Thymus (tissue), 11 donors: Measurements from ENCODE around the gene ZNF658. TPM values are rescaled to one million over a fixed set of nuclear protein-coding genes. Genes with fewer than 3 reads are reported as not detected.
"Not testable (repeated sequence)": the region's sequence is repeated elsewhere in the genome, so short reads cannot be mapped to it uniquely, and the experiment has no call there.

Experiments used
- DNase-seq, 9 donors: peaks; one replicate each; pipeline ENCODE4 v3.0.0-alpha.2; 2013; ENCODE audit warnings: low spot score in 9 of 9, low read depth in 6 of 9, missing footprints in 1 of 9
- H3K27ac ChIP-seq, 2 donors: one replicate each; pipeline ENCODE4 v1.5.1; 2013; ENCODE audit warnings: control low read depth in 1 of 2, low read depth in 1 of 2, low read length in 1 of 2, mild to moderate bottlenecking in 1 of 2, moderate library complexity in 1 of 2
- H3K27me3 ChIP-seq, 2 donors: one replicate each; pipeline ENCODE4 v1.5.1; 2013; ENCODE audit warnings: low read length in 1 of 2; ENCODE audit not compliant: control insufficient read depth in 2 of 2, insufficient read depth in 1 of 2
- H3K36me3 ChIP-seq, 2 donors: one replicate each; pipeline ENCODE4 v1.5.1; 2013; ENCODE audit warnings: low read length in 1 of 2, mild to moderate bottlenecking in 1 of 2, moderate library complexity in 1 of 2; ENCODE audit not compliant: control insufficient read depth in 2 of 2, insufficient read depth in 2 of 2
- H3K4me1 ChIP-seq, 2 donors: one replicate each; pipeline ENCODE4 v1.5.1; 2013; ENCODE audit warnings: low read length in 2 of 2; ENCODE audit not compliant: control insufficient read depth in 2 of 2, insufficient read depth in 2 of 2
- H3K4me3 ChIP-seq, 2 donors: one replicate each; pipeline ENCODE4 v1.5.1; 2013; ENCODE audit warnings: low read length in 2 of 2, control low read depth in 1 of 2, mild to moderate bottlenecking in 1 of 2
- H3K9me3 ChIP-seq, 2 donors: one replicate each; pipeline ENCODE4 v1.5.1; 2013; ENCODE audit warnings: low read length in 1 of 2, mild to moderate bottlenecking in 1 of 2; ENCODE audit not compliant: control insufficient read depth in 2 of 2, insufficient read depth in 1 of 2
- WGBS: extraction: QIAGEN DNeasy Blood & Tissue Kit; methylation state at CpG from one replicate; pipeline ENCODE4 v1.1.7; 2013; 5-methylcytosine and 5-hydroxymethylcytosine counted together
- polyA plus RNA-seq: library from polyadenylated mRNA; stranded (reverse); fragments of 200-250 nt; gene quantifications from one replicate; pipeline ENCODE4 v1.2.3, GENCODE V29; 2013
- total RNA-seq: library from RNA; stranded (reverse); fragments of 120-200 nt; gene quantifications from one replicate; pipeline ENCODE4 v1.2.4, GENCODE V29; 2013
- donor health status: healthy.

Gene ZNF658
- total and polyA plus RNA-seq, 2 donors = 3.6 to 7.2 TPM

DNA sequence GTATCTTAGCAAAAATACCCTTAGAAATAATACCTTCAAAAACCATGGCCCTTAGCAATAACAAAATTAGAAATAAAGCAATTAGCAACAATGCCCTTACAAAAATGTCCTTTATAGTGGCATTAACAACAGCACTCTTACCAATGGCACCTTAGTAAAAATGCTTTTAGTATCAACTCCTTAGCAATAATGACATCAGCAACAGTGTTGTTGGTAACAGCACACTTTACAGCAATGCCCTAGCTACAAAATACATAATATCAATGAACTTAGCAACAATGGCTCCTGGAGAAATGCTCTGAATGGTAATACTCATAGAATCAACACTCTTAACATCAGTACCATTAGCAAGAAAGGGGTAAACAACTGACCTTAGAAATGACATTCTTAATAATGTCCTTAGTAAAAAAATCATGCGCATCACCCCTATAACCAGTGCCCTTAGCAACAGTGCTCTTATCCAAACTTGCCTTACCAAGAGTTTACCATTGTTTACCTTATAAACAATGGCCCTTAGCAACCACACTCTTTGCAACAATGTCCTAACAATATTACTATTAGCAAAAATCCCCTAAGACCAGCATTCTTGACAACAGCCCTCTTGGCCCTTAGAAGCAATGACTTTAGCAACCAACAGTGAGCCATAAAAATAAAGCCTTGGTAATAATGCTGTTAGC, 35.8 kb downstream of the ZNF658 start:
- WGBS = no CpG with 5 or more reads among the region's 1 CpG
- H3K27ac ChIP-seq, H3K9me3 ChIP-seq, H3K4me1 ChIP-seq, DNase-seq, H3K36me3 ChIP-seq, H3K4me3 ChIP-seq, H3K27me3 ChIP-seq: not testable (repeated sequence)

DNA sequence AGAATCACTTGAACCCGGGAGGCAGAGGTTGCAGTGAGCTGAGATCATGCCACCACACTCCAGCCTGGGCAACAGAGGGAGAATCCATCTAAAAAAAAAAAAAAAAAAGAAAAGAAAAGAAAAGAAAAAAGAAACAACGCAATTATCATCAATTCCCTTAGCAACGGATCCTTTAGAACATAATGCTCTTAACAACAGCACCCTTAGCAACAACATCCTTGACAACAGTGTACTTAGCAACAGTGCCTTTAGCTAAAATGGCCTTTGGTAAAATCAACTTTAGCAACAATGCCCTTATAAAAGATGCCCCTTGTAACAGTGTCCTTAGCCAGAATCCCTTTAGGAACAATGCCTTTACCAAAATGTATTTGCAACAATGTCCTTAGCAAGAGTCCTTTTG, 37.1 kb downstream of the ZNF658 start:
- not testable (repeated sequence) for H3K27ac ChIP-seq, H3K4me1 ChIP-seq, H3K27me3 ChIP-seq, H3K36me3 ChIP-seq, DNase-seq, H3K4me3 ChIP-seq, H3K9me3 ChIP-seq
- WGBS = 91% methylated on average over 3 of the region's 3 CpGs

DNA sequence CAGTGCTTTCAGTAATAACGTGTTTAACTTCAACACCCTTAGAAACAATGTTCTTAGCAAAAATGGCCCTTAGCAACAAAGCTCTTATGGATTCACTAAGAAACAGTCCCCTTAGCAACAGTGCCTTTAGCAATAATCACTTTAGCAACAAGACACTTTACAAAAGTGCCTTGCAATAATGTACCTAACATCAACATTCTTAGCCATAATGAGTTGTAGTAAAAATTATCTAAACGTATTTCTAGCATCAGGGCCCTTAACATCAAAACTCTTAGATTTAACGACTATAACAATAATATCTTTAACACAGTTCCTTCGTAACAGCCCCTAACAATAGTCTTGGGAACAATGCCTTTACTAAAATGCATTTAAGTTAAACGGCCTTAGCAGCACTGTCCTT, 37.8 kb downstream of the ZNF658 start:
- H3K9me3 ChIP-seq, H3K4me1 ChIP-seq, H3K27me3 ChIP-seq, H3K36me3 ChIP-seq, H3K4me3 ChIP-seq, DNase-seq, H3K27ac ChIP-seq: not testable (repeated sequence)
- 93% methylated on average over 4 of the region's 5 CpGs for WGBS

DNA sequence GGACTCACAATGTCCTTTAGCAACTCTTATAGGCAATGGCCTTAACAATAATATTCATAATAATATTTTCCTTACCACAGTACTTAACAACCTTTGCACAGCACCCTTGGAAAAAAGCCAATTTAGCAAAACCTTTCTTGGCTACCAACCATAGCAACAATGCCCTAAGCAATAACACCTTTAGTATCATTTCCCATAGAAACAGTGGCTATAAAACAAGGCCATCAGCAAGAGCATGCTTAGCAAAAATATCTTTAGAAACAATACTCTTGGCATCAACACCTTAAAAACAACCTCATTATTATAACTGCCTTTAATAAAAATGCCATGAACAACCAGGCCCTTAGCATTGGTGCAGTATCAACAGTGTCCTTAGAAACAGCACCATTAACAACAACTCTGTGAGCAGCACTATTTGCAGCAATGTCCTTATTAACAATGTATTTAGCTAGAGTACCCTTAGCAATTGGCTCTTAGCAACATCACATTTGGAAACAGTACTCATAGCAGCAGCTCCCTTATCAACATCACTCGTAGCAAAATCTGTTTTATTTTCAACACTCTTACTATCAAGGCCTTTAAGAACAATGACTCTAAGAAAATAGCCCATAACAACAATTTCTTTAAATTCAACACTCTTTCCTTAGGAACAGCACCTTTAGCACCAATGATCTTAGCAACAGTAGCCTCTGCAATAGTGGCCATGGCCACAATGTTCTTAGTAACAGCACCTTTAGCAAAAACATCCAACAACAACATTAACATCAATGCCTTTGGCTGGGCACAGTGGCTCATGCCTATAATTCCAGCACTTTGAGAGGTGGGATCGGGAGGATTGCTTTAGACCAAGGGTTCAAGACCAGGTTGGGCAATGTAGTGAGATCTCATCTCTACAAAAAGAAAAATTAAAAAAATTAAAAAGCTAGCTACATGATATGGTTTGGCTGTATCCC, 39.6 kb downstream of the ZNF658 start:
- H3K27ac ChIP-seq, H3K36me3 ChIP-seq, H3K4me1 ChIP-seq, DNase-seq, H3K27me3 ChIP-seq, H3K9me3 ChIP-seq, H3K4me3 ChIP-seq: not testable (repeated sequence)
- whole genome bisulfite sequencing = 67% methylated on average over 1 of the region's 2 CpGs

DNA sequence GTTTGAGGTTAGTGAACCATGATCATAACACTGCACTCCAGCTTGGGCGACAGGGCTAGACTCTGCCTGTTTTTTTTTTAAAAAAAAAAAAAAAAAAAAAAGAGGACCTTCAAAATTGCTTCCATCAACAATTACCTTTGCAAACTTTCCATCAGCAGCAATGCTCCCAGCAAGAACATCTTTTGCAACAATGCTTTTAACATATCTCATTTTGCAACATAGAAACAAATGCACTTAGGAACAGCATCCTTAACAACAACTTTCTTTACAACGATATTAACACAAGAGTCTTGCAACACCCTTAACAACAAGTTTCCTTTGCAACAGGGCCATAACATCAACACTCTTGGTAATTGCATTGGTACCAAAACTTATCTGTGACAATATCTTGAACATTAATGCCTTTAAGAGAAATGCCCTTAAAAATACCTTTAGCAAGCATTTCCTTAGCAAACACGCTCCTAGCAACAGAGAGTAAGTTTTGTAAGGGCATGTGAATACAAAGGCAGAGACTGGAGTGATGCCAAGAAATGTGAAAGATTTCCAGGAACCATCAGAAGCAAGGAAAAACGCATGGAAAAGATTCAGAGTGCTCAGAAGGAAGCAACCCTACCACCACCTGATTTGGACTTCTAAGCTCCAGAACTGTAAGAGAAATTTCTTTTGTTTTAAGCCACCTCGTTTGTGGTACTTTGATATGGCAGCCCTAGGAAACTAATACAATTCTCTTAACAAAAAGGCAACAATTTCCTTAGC, 42.1 kb downstream of the ZNF658 start:
- H3K9me3 ChIP-seq, H3K4me1 ChIP-seq, H3K36me3 ChIP-seq, DNase-seq, H3K4me3 ChIP-seq, H3K27me3 ChIP-seq, H3K27ac ChIP-seq: not testable (repeated sequence)
- 80% methylated on average over 5 of the region's 5 CpGs for WGBS

DNA sequence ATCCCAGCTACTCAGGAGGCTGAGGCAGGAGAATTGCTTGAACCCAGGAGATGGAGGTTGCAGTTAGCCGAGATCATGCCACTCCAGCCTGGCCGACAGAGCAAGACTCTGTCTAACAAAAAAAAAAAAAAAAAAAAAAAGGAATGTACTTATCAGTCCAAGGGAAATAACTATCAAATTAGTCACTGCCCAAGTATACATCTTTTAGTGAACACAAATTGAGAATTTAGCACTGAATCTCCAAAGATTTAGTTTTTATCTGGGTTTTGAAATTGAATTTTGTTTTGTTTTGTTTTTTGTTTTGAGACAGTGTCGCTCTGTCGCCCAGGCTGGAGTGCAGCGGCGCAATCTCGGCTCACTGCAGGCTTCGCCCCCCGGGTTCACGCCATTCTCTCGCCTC, 52.1 kb downstream of the ZNF658 start:
- not testable (repeated sequence) for DNase-seq, H3K27ac ChIP-seq, H3K4me3 ChIP-seq, H3K27me3 ChIP-seq, H3K36me3 ChIP-seq, H3K4me1 ChIP-seq, H3K9me3 ChIP-seq
- WGBS = 98% methylated on average over 11 of the region's 11 CpGs

Other genes starting within 250 kb of the ZNF658 start
- gene SPATA31A3, start 91.8 kb downstream of the ZNF658 start, total RNA-seq = not detected
- not detected for gene SPATA31A3, start 91.8 kb downstream of the ZNF658 start, polyA plus RNA-seq